Glutamatergic neuron (in vitro differentiated cells): ENCODE measurements around the gene LRRC45. TPM values are rescaled to one million over a fixed set of nuclear protein-coding genes. Genes with fewer than 3 reads are reported as not detected.

Source experiments
- DNase-seq: peaks from one replicate; pipeline ENCODE4 v3.0.0; 2022
- H3K27ac Mint-ChIP-seq: one replicate; pipeline ENCODE4 v1.8.0; 2020; ENCODE audit warnings: mild to moderate bottlenecking, mixed read lengths, inconsistent platforms; ENCODE audit not compliant: unreplicated experiment
- H3K27me3 Mint-ChIP-seq: one replicate; pipeline ENCODE4 v1.8.0; 2020; ENCODE audit warnings: mild to moderate bottlenecking, moderate library complexity, mixed read lengths, inconsistent platforms; ENCODE audit not compliant: unreplicated experiment
- H3K36me3 Mint-ChIP-seq: one replicate; pipeline ENCODE4 v1.8.0; 2020; ENCODE audit warnings: mild to moderate bottlenecking, mixed read lengths, inconsistent platforms; ENCODE audit not compliant: unreplicated experiment
- H3K4me1 Mint-ChIP-seq: one replicate; pipeline ENCODE4 v1.8.0; 2020; ENCODE audit warnings: mild to moderate bottlenecking, low read depth, mixed read lengths, inconsistent platforms; ENCODE audit not compliant: unreplicated experiment
- H3K4me3 Mint-ChIP-seq: one replicate; pipeline ENCODE4 v1.8.0; 2020; ENCODE audit warnings: mild to moderate bottlenecking, mixed read lengths, inconsistent platforms; ENCODE audit not compliant: unreplicated experiment
- H3K9me3 Mint-ChIP-seq: one replicate; pipeline ENCODE4 v1.8.0; 2020; ENCODE audit warnings: mild to moderate bottlenecking, moderate library complexity, mixed read lengths, inconsistent platforms; ENCODE audit not compliant: unreplicated experiment
- total RNA-seq: library from RNA; stranded (reverse); fragmentation: NEBNext Ultra II Directional; extraction: Animal tissue kit (Norgen Biotek cat#: 25700); gene quantifications from one replicate; pipeline ENCODE4 v1.2.1, GENCODE V29; 2021; ENCODE audit not compliant: unreplicated experiment
- TF ChIP-seq, protein P1 (sequence below): fragments of 200-600 bp; sonication (generic); IDR thresholded peaks from one replicate; pipeline ENCODE4 v1.5.0; 2021; ENCODE audit not compliant: partially characterized antibody, unreplicated experiment

The LRRC45 gene
- total RNA-seq, 1 donor from 2014 or later: 29.6 TPM

DNA sequence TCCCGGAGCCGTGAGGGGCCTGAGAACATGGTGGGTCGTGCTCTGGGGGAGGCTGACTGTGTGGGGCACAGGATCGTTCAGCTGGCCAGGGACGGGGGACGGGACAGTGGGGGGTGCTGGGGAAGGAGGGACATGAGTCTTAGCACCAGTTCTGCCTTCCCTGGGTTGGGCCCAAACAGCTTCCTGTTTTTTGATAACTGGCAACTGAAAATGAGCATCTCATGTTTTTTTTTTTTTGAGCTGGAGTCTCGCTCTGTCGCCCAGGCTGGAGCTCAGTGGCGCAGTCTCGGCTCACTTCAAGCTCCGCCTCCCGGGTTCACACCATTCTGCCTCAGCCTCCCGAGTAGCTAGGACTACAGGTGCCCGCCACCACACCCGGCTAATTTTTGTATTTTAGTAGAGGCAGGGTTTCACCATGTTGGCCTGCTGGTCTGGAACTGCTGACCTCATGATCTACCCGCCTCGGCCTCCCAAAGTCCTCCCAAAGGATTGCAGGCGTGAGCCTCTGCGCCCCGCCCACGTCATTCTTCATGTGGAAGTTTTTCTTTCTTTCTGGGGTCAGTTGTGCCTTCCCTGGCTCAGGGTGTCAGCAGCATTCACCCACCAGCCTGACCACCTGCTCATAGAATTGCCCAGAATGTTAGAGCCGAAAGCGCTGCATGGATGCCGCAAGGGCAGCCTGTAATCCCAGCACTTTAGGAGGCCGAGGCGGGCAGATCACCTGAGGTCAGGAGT is 39.3 kb upstream of the LRRC45 start:
- peaks cover 14% of the 10 kb centered on the region for H3K4me1 Mint-ChIP-seq
- TF ChIP-seq, protein P1, sequence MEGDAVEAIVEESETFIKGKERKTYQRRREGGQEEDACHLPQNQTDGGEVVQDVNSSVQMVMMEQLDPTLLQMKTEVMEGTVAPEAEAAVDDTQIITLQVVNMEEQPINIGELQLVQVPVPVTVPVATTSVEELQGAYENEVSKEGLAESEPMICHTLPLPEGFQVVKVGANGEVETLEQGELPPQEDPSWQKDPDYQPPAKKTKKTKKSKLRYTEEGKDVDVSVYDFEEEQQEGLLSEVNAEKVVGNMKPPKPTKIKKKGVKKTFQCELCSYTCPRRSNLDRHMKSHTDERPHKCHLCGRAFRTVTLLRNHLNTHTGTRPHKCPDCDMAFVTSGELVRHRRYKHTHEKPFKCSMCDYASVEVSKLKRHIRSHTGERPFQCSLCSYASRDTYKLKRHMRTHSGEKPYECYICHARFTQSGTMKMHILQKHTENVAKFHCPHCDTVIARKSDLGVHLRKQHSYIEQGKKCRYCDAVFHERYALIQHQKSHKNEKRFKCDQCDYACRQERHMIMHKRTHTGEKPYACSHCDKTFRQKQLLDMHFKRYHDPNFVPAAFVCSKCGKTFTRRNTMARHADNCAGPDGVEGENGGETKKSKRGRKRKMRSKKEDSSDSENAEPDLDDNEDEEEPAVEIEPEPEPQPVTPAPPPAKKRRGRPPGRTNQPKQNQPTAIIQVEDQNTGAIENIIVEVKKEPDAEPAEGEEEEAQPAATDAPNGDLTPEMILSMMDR: no peak
- no peak overlapping the region for H3K4me3 Mint-ChIP-seq
- peaks cover 3% of the 10 kb centered on the region for H3K9me3 Mint-ChIP-seq
- H3K36me3 Mint-ChIP-seq: no peaks in the 10 kb centered on the region
- H3K27me3 Mint-ChIP-seq: peaks cover 5% of the 10 kb centered on the region
- DNase-seq: no peak
- no peak overlapping the region for H3K27ac Mint-ChIP-seq

DNA sequence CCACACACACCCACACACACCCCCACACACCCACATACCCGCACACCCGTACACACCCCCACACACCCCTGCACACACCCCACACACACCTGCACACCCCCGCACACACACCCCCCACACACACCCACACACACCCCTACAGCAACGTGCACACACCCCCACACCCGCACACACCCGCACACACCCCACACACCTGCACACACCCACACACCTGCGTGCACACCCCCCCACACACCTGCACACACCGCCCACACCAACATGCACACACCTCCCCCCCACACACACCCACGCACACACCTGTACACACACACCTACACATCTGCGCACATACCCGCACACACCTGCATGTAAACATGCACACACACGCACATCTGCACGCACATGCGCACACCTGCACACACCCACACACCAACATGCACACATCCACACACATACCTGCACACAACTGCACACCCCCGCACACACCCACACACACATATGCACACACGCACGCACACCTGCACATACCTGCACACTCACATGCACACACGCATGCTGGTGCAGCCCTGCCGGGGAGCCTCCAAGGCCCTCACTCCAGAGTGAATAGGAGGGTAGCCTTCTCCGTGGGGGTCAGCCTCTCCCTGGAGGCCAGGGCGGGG is 38.2 kb upstream of the LRRC45 start:
- no peak for DNase-seq
- peaks cover 4% of the 10 kb centered on the region for H3K4me1 Mint-ChIP-seq
- H3K27ac Mint-ChIP-seq: no peak overlapping the region
- peaks cover 2% of the 10 kb centered on the region for H3K27me3 Mint-ChIP-seq
- no peaks in the 10 kb centered on the region for H3K9me3 Mint-ChIP-seq
- no peak overlapping the region for H3K4me3 Mint-ChIP-seq
- H3K36me3 Mint-ChIP-seq: no peaks in the 10 kb centered on the region
- TF ChIP-seq, protein P1: no peak

DNA sequence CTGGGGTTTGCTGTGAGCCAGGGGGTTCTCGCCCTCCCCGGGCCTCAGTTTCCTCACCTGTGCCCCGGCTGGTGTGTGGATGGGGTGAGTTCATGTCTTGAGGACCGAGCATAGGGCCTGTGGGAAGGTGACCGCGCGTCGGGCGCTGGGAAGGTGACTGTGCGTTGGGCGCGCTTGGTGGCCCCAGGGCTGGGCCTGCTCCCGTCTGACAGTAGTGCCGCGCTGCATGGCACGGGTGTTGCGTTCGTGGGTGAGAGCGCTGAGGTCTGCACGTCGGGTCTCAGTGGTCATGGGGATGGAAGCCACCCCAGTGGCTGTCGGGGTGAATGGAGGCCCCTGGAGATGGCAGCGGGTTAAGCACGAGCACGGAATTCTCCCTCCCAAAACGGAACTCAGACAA is 36.5 kb upstream of the LRRC45 start:
- Mint-ChIP-seq H3K27ac (no peak overlapping the region), H3K4me1 (peaks cover 2% of the 10 kb centered on the region), H3K9me3 (peaks cover 5% of the 10 kb centered on the region), H3K4me3 (no peak overlapping the region), H3K27me3 (peaks cover 4% of the 10 kb centered on the region), H3K36me3 (peaks cover 5% of the 10 kb centered on the region)
- TF ChIP-seq, protein P1: no peak
- no peak for DNase-seq

DNA sequence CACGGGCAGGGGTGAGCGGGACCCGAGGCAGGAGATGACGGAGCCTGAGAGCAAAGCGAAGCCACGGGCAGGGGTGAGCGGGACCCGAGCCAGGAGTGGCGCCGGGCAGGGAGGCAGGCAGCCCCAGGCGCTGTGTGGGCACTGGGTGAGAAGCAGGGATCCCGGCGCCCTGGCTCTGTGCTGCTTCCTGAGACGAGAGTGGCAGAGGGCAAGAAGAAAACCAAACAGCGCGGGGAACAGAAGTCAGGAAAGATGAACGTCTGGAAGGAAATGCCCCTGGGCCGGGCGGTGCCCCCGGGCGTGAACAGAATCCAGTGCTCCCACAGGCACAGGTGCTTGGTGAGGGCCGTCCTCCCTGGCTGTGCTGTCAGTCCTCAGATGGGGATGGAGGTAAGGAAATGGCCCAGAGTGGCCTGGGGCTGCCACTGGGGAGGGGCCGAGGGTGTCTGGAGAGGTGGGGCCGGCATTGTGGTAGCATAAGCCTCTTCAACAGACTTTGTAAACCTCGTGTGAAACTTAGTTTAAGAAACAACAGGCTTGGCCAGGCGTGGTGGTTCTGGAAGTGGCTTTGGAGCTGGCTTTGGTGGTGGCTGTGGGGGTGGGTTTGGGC is 35.8 kb upstream of the LRRC45 start:
- H3K27ac Mint-ChIP-seq: no peak overlapping the region
- peaks cover 5% of the 10 kb centered on the region for H3K9me3 Mint-ChIP-seq
- H3K27me3 Mint-ChIP-seq: peaks cover 4% of the 10 kb centered on the region
- peaks cover 5% of the 10 kb centered on the region for H3K36me3 Mint-ChIP-seq
- TF ChIP-seq, protein P1: no peak
- H3K4me3 Mint-ChIP-seq: no peak overlapping the region
- DNase-seq: no peak
- H3K4me1 Mint-ChIP-seq: peaks cover 4% of the 10 kb centered on the region
